Hepatocyte (in vitro differentiated cells): ENCODE measurements around the gene ERBB4. TPM values are rescaled to one million over a fixed set of nuclear protein-coding genes. Genes with fewer than 3 reads are reported as not detected.

Experiments used
- DNase-seq: peaks from one replicate; pipeline ENCODE4 v3.0.0-alpha.2; 2016; ENCODE audit warnings: low spot score
- H2AFZ ChIP-seq: fragments of 200-600 bp; sonication (generic); 2 replicates; pipeline ENCODE4 v1.6.0; 2016; ENCODE audit warnings: antibody characterized with exemption, mild to moderate bottlenecking
- H3K27ac ChIP-seq: fragments of 200-600 bp; sonication (generic); 2 replicates; pipeline ENCODE4 v1.5.1; 2016; ENCODE audit warnings: mild to moderate bottlenecking
- H3K27me3 ChIP-seq: fragments of 200-600 bp; sonication (generic); 2 replicates; pipeline ENCODE4 v1.6.1; 2016
- H3K36me3 ChIP-seq: fragments of 200-600 bp; sonication (generic); replicated peaks from 2 replicates; pipeline ENCODE4 v1.5.1; 2016; ENCODE audit warnings: low read depth; ENCODE audit not compliant: insufficient read depth
- H3K4me1 ChIP-seq: fragments of 200-600 bp; sonication (generic); 2 replicates; pipeline ENCODE4 v1.5.1; 2016; ENCODE audit warnings: mild to moderate bottlenecking, moderate library complexity; ENCODE audit not compliant: insufficient read depth
- H3K4me2 ChIP-seq: fragments of 200-600 bp; sonication (generic); 2 replicates; pipeline ENCODE4 v1.6.0; 2016
- H3K4me3 ChIP-seq: fragments of 200-600 bp; sonication (generic); 2 replicates; pipeline ENCODE4 v1.5.1; 2016; ENCODE audit warnings: mild to moderate bottlenecking
- H3K79me2 ChIP-seq: fragments of 200-600 bp; sonication (generic); 2 replicates; pipeline ENCODE4 v1.6.0; 2017; ENCODE audit warnings: mild to moderate bottlenecking
- H3K9me2 ChIP-seq: fragments of 200-600 bp; sonication (generic); replicated peaks from 2 replicates; pipeline ENCODE4 v1.6.0; 2017; ENCODE audit warnings: mild to moderate bottlenecking; ENCODE audit not compliant: insufficient read depth
- H3K9me3 ChIP-seq: fragments of 200-600 bp; sonication (generic); 2 replicates; pipeline ENCODE4 v1.5.1; 2016; ENCODE audit warnings: low read depth, mild to moderate bottlenecking
- H4K20me1 ChIP-seq: fragments of 200-600 bp; sonication (generic); 2 replicates; pipeline ENCODE4 v1.6.0; 2016; ENCODE audit warnings: mild to moderate bottlenecking; ENCODE audit not compliant: insufficient read depth, poor library complexity, severe bottlenecking
- CTCF ChIP-seq: fragments of 200-600 bp; sonication (generic); IDR thresholded peaks from 2 replicates; pipeline ENCODE4 v1.5.1; 2016; ENCODE audit warnings: antibody characterized with exemption, mild to moderate bottlenecking; ENCODE audit not compliant: poor library complexity
- EZH2 ChIP-seq: fragments of 200-600 bp; sonication (generic); IDR thresholded peaks from 2 replicates; pipeline ENCODE4 v1.6.1; 2016; ENCODE audit warnings: antibody characterized with exemption, mild to moderate bottlenecking, borderline replicate concordance
- EZH2phosphoT487 ChIP-seq: fragments of 200-600 bp; sonication (generic); IDR thresholded peaks from one replicate; pipeline ENCODE4 v1.6.1; 2018; ENCODE audit warnings: antibody characterized with exemption, mild to moderate bottlenecking, low read depth, moderate library complexity; ENCODE audit not compliant: unreplicated experiment, severe bottlenecking
- WGBS: methylation state at CpG from one replicate; pipeline ENCODE4 v1.1.6; 2016; ENCODE audit warnings: low lambda C conversion rate; ENCODE audit errors: missing lambda C conversion rate; 5-methylcytosine and 5-hydroxymethylcytosine counted together
- polyA plus RNA-seq: library from polyadenylated mRNA; unstranded; fragments of >200 nt; fragmentation: Nextera tagmentation; extraction: Ambion mirVana; gene quantifications from 2 replicates; pipeline ENCODE4 v1.2.1, GENCODE V29; 2016
- total RNA-seq: library from RNA; depleted of rRNA; stranded (reverse); fragments of >200 nt; gene quantifications from 2 replicates; pipeline ENCODE4 v1.2.3, GENCODE V29; 2014

Gene ERBB4
- total and polyA plus RNA-seq, 2 experiments from 2014 or later, result 3.4 to 3.9 TPM

GRCh38 chr2:211982162-211982561 is 556.4 kb downstream of the ERBB4 start:
- no peaks in the 10 kb centered on the region for H3K36me3 ChIP-seq
- H3K79me2 ChIP-seq, result no peaks in the 10 kb centered on the region
- 90% methylated on average over 2 of the region's 2 CpGs for WGBS
- H2AFZ ChIP-seq, result no peak overlapping the region
- H3K9me2 ChIP-seq, result no peaks in the 10 kb centered on the region
- no peak overlapping the region for H3K4me2 ChIP-seq
- H4K20me1 ChIP-seq, result no peaks in the 10 kb centered on the region
- H3K4me3 ChIP-seq, result no peak overlapping the region
- DNase-seq, result no peak
- no peaks in the 10 kb centered on the region for H3K9me3 ChIP-seq
- H3K4me1 ChIP-seq, result no peaks in the 10 kb centered on the region
- TF ChIP-seq CTCF (no peak), EZH2phosphoT487 (no peak), EZH2 (no peak)
- H3K27ac ChIP-seq, result no peak overlapping the region
- H3K27me3 ChIP-seq, result no peaks in the 10 kb centered on the region

GRCh38 chr2:211981451-211981850 is 557.2 kb downstream of the ERBB4 start:
- no peak overlapping the region for H3K4me3 ChIP-seq
- TF ChIP-seq EZH2, result no peak
- TF ChIP-seq EZH2phosphoT487, result no peak
- TF ChIP-seq CTCF, result no peak
- H3K9me3 ChIP-seq, result no peaks in the 10 kb centered on the region
- WGBS, result 47% methylated on average over 1 of the region's 1 CpG
- no peaks in the 10 kb centered on the region for H3K4me1 ChIP-seq
- DNase-seq, result no peak
- H3K79me2 ChIP-seq, result no peaks in the 10 kb centered on the region
- H3K9me2 ChIP-seq, result no peaks in the 10 kb centered on the region
- H3K4me2 ChIP-seq, result no peak overlapping the region
- no peaks in the 10 kb centered on the region for H3K27me3 ChIP-seq
- H3K27ac ChIP-seq, result no peak overlapping the region
- no peaks in the 10 kb centered on the region for H3K36me3 ChIP-seq
- H4K20me1 ChIP-seq, result no peaks in the 10 kb centered on the region
- no peak overlapping the region for H2AFZ ChIP-seq

GRCh38 chr2:211976076-211976475 is 562.5 kb downstream of the ERBB4 start:
- H3K9me3 ChIP-seq, result no peaks in the 10 kb centered on the region
- H3K4me2 ChIP-seq, result no peak overlapping the region
- no peak overlapping the region for H2AFZ ChIP-seq
- no peaks in the 10 kb centered on the region for H3K27me3 ChIP-seq
- no peaks in the 10 kb centered on the region for H3K36me3 ChIP-seq
- 100% methylated on average over 1 of the region's 1 CpG for WGBS
- H3K79me2 ChIP-seq, result no peaks in the 10 kb centered on the region
- no peaks in the 10 kb centered on the region for H3K4me1 ChIP-seq
- no peak for TF ChIP-seq EZH2phosphoT487
- no peak for TF ChIP-seq CTCF
- TF ChIP-seq EZH2, result no peak
- DNase-seq, result no peak
- H3K27ac ChIP-seq, result no peak overlapping the region
- H4K20me1 ChIP-seq, result no peaks in the 10 kb centered on the region
- H3K4me3 ChIP-seq, result no peak overlapping the region
- no peaks in the 10 kb centered on the region for H3K9me2 ChIP-seq

GRCh38 chr2:211967234-211967633 is 571.4 kb downstream of the ERBB4 start:
- no peak for DNase-seq
- Histone ChIP-seq H3K4me1 (no peaks in the 10 kb centered on the region), H3K36me3 (no peaks in the 10 kb centered on the region), H3K9me3 (no peaks in the 10 kb centered on the region), H3K27me3 (no peaks in the 10 kb centered on the region), H3K79me2 (no peaks in the 10 kb centered on the region), H3K27ac (no peak overlapping the region), H2AFZ (no peak overlapping the region), H4K20me1 (no peaks in the 10 kb centered on the region), H3K9me2 (no peaks in the 10 kb centered on the region), H3K4me2 (no peak overlapping the region), H3K4me3 (no peak overlapping the region)
- WGBS, result 100% methylated on average over 1 of the region's 1 CpG
- TF ChIP-seq CTCF (no peak), EZH2 (no peak), EZH2phosphoT487 (no peak)
